NCI-H1105 (cell line): ENCODE results near the gene LCN10.
A peak's percentile ranks its signal among the peaks of the same experiment; 100 is the strongest.

ENCODE experiments used
- DNase-seq: peaks from one replicate; lab custom pipeline; 2025; lab: John Stamatoyannopoulos, UW

The LCN10 gene

DNA sequence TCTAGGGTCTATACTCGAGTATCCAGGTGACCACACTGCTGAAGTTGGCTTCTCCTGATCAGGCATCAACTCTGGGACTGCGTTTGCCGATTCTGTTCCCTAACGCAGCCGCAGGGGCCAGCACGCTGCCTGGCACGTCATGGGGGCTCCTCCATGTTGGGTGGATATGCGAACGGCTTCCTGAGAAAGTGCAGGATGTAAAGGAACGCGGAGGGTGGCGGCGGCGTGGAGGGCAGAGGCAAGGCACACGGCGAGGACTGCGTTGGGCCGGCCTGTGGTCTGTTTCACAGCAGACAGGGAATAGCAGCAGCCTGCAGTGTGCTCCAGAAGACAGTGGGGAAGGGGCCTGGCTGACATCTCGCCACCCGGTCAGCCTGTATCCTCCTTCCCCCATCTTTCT is 3.8 kb downstream of the LCN10 start:
- DNase-seq = no peak

DNA sequence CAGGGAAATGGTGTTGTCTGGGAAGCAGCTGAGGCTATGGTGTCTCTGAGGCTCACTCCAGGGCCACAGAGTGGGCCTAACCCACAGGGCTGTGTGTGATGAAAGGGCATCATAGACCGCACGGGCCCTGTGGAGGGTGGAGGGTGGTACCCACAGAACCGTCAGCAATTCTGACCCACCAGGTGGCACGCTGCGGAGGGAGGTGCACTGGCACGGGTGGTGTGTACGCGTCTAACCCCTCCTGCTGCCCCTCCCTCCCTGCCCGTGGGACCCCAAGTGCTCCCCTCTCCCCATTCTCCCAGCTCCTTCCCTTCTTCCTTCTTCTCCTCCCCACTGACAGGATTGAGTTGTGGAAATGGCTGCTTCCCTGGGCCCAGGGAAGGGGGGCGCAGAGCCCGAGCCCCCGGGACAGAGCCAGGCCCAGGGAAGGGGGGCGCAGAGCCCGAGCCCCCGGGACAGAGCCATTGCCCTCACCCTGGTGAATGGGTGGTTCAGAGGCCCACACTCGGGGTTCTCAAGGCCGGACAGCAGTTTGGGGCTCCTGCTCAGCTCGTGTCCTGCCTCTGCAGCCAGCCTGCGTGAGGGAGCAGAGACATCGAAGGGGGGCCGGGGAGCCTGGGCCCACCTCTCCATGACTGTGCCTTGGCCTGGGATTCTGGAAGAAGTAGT is 6.8 kb downstream of the LCN10 start:
- no peak for DNase-seq

DNA sequence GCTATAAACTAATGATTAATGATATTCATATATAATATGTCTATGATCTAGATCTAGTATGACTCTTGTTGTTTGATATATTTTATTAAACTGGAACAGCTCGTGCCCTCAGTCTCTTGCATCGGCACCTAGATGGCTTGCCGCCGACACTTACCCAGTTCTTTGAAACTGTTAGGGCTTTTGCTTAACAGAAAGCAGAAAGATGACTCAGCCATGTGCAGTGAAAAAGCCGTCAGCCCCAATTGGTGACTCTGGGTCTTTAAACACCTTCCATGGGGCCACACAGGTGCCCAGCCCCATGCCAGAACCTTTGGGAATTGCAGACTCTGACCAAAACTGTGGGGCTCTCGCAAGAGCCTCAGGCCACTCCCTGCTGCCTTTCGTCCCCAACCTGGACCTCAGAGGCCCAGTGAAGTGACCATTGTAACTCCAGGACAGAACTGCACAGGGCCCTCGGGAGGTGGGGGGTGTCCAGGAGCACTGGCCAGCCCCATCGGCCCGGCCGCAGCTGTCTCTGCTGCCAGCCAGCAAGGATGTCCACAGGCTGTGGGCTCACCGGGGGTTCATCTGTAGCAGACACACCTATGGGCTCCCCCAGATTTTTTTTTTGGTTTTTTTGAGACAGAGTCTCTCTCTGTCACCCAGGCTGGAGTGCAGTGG is 7.8 kb downstream of the LCN10 start:
- DNase-seq = no peak

DNA sequence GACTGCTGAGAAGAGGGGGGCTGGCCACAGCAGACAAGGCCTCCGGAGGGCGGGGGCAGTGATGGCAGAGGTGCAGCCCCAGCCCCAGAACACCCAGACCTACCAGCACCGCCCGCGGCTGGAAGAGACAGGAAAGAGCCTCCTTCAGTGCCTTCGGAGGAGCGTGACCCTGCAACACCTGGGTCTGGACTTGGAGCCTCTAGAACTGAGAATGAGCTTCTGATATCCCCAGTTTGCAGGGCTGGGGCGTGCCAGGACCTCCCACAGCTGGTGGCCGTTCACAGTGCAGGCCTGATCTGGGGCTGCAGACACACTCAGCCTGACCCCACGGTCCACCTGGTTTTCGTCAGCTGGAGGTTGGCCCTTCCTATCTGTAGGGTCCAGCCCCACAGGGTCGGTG is 9.1 kb downstream of the LCN10 start:
- DNase-seq = no peak

DNA sequence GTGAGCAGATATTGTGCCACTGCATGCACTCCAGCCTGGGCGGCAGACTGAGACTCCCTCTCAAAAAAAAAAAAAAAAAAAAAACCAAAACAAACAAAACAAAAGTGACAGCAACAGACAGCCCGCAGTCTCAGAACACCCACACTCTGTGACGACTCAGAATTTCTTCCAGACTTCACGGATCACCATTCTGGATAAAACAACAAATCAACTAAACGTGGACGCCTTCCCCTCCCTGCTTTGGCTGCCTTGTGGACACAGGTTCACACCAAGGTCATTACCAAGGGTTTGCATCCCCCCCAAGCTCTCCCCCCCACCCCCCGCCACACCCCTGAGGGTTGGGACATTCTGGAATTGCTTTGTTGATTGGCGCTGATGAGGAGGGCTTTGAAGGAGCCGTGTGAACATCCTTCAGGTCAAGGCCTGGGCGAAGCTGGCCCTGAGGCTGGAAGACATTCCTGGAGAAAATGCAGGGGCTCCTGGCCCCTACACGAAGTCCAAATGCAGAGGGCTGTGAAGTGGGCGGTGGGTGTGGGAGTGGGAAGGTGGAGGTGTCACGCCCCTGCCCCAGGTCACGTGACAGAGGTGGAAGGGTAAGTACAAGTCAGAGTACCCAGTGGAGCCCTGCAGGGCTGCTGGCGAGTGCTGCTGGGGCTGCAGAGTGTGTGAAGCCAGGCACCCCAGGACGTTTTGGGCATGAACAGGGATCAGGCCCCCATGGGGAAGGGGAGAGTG is 10.1 kb downstream of the LCN10 start:
- DNase-seq = no peak

DNA sequence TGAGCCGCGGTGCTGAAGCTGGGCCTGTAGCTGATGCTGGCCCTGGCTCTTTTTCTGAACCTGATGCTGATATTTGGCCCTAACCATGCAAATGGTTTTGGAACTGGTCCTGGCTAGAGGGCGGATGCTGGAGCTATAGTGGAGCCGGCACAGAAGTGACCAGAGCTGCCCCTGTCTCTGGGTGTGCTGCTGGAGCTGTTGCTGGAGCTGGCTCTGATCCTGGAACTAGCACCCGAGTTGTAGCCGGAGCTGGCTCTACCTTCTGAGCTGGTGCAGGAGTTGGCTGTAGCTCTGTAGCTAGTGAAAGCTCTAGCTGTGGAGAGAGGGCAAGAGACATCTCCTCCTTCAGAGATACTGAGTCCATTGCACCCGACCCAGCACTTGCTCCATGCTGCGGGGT is 12.8 kb downstream of the LCN10 start:
- DNase-seq = no peak

DNA sequence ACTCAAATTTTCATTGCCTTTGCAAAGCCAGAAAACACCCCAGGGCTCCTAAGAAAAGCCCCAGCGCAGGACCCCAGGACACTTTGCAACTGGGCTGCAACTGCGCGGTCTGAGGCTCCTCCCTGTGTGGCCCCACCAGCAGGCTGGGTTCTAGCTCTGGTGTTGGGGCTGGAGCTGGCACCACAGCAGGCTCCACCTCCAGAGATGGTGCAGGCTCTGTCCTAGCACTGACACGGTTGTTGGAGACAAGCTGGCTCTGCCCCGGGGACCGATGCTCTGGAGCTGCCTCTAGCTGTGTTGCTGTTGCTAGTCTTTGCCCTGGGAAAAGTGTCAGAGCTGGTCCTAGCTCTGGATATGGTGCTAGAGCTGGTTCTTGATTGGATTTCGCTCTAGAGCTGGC is 13.6 kb downstream of the LCN10 start:
- DNase-seq = no peak

DNA sequence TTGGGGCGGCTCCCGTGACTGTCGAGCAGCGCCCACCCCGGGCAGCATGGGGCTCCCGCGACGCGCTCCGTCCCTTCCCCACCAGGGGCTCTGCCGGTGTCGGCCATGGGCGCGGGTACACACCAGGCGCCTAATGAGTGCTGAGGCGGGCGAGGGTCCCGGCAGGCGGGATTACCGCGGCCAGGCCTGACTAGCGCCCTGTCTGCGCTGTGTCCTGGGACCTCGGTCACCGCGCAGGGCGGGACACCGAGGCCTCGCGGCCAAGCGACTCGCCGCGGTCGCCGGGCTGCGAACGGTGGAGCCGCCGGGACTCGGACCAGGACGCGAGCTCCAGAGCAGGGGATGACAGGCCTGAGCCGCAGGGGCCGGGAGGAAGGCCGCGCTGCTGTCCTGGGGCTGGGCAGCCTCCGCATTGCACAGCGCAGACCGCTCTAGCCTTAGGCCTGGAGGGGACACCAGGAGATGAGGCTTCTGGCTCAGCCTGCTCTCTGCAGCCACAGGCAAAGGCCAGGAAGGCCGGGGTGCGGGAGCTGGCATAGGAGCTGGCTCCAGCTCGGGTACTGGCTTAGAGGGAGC is 14.1 kb downstream of the LCN10 start:
- DNase-seq = no peak

DNA sequence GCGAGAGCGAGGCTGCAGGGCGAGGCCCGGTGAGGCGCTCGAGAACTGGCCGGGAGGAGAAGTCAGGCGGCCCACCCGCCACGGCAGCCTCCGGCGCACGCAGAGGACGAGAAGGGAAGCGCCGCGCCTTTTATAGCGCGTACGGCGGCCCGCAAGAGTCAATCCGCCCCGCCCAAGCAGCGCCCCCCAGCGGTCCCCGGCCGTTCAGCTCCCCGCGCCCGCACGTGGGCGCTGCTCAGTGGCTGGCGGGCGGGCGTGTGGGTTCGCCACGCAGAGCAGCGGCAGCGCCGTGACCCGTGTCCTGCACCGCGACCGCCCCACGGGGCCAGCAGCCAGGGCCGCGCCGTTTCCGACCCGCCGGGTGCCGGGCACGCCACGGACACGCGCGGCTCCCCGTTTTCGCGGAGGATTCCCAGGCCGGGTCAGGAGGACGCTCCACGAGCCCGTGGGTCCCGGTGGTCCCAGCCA is 14.6 kb downstream of the LCN10 start:
- DNase-seq = peak; percentile 68

DNA sequence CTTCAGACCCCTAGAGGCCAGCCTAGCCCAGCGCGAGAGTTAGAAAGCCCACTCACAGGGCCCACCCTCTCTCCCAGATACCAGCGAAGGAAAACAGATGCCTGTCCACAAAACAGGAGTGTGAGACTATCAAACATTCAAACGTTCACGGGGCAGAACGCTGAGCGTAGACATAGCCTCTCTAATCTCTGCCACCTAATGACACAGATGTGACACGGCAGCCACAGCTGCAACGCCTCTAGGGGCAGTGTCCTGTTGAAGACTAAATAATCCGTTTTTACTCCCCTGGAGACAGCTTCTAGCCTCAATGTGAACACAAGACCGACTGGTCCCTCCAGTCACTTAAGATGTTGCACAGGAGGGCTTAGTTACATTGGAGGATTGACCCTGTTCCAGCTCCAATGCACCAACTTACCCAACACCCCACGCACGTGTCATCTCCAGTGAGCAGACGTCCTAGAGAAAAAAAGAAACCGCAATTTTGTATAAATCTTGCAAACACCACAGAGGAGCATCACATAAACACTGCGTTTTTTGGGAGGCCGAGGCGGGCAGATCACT is 16.0 kb downstream of the LCN10 start:
- DNase-seq = no peak

DNA sequence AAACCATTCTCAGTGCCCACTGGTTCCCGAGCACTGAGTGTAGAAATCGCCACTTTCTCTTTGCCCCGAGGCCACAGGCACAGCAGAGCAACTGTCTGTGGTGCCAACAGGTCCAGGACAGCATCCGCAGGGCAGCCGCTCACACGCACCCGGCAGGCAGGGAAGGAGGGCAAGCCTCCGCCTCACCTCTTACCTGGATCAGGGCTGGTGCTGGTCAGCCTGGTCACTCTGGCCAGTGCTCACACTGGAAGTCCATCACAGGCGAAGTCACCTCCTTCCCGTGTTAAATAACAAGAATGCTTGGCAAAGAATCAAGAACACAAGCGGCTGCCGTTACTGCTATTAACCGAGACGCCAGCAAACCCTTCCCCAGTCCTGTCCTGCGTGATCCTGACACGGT is 16.6 kb downstream of the LCN10 start:
- no peak for DNase-seq

DNA sequence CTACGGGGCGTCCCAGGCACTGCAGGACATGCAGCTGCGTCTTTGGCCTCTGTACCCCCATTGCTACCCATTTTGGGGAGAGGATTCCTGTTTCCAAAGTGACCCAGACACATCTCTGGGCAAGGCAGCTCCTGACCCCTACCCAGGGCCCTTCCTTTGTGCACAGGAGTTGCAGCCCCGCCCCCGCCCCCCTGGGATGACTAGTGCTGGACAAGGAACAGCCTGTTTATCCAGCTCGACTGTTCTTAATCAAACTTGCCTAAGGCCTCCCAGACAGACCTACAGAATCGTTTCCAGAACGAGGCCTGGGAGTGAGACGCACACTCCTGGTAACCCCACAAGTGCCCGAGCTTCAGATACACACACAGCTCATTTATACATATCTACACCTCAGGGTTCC is 17.1 kb downstream of the LCN10 start:
- no peak for DNase-seq

DNA sequence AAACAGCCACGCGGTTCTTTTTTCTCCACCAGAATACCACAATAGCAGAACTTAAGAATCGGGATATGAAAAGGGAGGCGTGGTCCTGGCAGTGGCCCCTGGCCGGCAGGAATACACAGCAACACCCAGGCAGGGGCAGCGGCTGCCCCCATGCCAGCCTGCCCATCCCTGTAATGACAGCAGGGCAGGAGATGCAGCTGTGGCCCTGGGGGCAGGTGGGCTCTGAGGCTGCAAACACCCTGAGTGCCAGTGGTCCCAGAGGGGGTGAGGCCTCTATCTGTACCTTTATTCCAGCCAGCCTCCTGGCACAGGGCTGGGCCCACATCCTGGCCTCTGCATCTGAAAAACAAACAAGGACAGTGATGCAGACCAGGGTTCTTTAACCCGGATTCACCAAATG is 18.0 kb downstream of the LCN10 start:
- no peak for DNase-seq

DNA sequence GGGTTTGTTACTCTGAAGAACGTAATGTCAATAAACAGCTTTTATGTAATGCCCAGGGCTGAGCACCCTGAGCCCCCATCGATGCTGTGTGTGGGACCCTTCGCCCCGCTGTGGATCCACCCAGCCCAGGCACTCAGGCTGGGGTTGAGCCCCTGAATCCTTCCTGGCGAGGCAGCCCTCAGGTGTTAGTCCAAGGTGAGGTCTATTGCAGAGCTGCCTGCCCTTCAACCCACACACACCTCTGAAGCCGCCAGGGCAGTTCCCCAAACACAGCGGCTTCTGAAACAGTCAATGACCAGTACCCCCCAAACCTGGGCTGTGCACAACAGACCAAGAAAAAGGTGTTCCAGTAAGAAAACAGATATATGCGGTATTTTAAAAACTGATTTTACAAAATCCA is 18.8 kb downstream of the LCN10 start:
- no peak for DNase-seq

DNA sequence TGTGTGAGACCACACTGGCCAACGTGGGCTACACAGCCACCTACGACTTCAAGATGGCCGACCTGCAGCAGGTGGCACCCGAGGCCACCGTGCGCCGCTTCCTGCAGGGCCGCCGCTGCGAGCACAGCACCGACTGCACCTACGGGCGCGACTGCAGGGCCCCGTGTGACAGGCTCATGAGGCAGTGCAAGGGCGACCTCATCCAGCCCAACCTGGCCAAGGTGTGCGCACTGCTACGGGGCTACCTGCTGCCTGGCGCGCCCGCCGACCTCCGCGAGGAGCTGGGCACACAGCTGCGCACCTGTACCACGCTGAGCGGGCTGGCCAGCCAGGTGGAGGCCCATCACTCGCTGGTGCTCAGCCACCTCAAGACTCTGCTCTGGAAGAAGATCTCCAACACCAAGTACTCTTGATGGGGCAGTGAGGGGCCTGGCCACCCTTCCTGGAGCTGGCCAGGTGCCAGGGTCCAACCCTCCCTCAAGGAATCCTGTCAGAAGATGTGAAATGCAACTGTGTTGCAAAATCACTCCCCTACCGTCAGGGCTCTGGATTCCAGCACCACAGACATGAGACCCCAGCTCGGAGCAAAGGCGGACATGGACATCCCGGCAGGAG is 19.3 kb downstream of the LCN10 start:
- DNase-seq = no peak

DNA sequence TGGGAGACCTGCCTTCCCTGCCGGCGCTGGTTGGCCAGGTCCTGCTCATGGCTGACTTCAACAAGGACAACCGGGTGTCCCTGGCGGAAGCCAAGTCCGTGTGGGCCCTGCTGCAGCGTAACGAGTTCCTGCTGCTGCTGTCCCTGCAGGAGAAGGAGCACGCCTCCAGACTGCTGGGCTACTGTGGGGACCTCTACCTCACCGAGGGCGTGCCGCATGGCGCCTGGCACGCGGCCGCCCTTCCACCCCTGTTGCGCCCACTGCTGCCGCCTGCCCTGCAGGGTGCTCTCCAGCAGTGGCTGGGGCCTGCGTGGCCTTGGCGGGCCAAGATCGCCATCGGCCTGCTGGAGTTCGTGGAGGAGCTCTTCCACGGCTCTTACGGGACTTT is 19.8 kb downstream of the LCN10 start:
- no peak for DNase-seq

DNA sequence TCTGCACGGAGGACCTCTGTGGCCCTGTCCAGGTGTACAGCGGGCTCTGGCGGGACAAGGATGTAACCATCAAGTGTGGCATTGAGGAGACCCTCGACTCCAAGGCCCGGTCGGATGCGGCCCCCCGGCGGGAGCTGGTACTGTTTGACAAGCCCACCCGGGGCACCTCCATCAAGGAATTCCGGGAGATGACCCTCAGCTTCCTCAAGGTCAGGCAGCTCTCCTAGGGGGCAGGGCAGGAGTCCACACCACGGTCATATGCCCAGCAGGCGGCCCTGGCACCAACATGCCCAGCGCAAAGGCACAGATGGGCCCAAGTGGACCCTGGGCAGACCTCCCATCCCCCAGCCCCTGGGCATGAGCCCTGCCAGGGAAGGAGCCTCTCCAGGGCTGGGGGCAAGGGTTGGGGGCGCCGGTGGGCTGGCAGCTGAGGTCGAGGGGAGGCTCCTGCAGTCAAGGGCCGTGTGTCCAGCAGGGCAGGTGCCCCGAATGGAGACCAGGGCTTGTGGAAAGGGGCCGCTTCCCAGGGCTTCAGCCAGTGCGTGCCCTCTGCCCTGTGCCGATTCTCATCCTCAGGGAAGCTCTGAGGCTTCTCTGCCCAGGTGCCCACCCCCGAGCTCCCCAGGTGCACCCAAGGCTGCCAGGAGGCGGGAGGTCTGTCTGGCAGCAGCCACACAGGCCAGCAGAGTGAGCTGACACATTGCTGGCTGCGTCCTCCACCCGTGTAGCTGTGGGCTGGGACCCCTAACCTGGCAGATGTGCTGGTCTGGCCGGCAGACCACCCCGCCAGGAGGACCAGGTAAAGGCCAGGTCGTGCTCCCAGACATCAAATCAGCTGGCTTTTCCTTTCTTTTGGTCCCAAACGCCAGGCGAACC is 20.4 kb downstream of the LCN10 start:
- DNase-seq = no peak

DNA sequence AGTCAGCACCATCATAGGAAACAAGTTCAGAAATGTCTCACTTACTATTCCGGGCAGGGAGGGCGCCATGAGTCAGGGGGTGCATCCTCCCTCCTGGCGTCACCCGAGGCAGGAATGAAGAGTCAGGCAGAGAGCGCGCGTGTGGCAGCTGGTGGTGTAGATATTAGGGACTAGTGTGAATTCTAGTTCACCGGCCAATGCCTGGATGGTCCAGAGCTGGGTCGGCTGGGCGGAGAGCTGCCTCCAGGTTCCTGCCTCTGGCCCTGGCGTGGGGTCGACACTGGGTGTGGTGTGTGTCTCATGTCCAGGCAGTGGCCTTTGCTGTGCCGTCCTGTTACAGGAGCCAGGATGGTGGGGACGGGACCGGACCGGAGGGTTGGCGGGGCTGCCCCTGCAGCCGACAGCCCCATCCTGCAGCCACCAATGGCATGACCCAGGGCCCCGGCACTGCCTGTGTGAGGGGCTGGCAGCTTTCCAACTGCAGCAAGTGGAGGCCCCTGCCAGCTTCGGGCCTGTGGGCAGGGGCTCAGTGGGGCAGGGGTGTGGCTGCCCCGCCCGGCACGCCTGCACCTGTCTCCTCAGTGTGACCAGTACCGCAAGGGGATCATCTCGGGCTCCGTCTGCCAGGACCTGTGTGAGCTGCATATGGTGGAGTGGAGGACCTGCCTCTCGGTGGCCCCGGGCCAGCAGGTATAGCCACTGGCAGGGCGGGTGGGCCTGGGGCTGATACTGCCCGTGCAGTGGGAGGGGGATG is 21.2 kb downstream of the LCN10 start:
- DNase-seq = no peak

DNA sequence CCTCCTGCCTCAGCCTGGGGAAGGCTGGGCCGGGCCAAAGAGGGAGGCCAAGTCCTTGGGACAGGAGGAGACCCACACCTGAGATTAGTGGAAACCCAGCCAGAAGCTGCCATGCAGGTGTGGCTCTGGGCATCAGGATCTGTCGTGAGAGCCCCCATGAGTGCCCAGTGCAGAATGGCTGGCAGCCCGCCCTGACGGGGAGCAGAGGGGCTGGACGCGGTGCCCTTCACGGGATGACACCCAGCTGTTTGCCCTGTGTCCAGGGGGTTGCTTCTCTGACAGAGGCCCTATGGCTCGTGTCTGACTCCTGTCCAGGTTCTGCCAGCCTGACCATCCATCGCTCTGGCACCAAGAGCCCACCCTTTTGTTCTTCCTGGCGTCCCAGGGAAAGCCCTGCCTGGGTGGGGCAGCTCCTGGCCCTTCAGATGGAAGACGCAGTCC is 21.8 kb downstream of the LCN10 start:
- no peak for DNase-seq

DNA sequence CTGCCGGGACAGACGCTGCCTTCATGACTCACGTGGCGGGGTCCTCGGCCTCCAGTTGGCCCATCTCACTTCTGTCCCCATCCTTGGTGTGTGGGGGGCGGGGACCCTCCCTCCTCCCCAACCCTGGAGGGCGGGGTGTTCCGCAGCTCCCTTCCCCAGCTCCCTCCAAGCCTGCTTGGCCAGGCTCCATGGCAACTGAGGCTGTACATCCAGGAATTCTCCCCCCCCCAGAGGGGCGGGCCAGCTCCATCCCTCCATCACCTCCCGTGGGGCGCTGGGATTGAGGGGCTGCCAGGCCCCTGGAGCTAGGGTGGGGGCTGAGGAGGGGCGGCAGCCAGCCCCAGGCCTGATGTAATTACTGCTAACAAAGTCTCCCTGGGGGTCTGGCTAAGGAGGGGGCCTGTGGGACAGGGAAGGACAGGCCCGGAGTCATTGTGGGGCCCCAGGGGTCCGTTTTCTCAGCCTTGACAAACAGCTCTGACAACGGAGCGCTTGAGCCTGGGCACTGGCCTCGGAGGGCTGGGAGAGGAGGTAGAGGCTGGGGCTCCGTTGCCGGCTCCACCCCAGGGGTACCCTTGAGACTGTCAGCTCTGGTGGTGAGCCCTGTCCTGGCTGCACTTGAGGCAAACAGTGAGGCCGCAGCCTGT is 22.4 kb downstream of the LCN10 start:
- DNase-seq = no peak
